Left lung (tissue), 10 donors: ENCODE results near the gene VPS33B. TPM values are rescaled to one million over a fixed set of nuclear protein-coding genes. Genes with fewer than 3 reads are reported as not detected.

Experiments used
- ATAC-seq: fragments of 200-7000 bp; cut with Tn5 transposase; one replicate; pipeline ENCODE4 v1.9.1; 2020; ENCODE audit warnings: moderate library complexity
- DNase-seq, 4 donors: peaks; one replicate each; pipeline ENCODE4 v3.0.0-alpha.2; 2013 to 2020
- H3K27ac ChIP-seq, 2 donors: fragments of 200-600 bp; sonication (generic) in 1 of 2; one replicate each; pipeline versions ENCODE4 v1.5.0 to v1.8.0; 2020 to 2021
- H3K27me3 ChIP-seq, 2 donors: fragments of 200-600 bp; sonication (generic) in 1 of 2; one replicate each; pipeline versions ENCODE4 v1.5.0 to v1.8.0; 2020 to 2021
- H3K36me3 ChIP-seq, 2 donors: fragments of 200-600 bp; sonication (generic) in 1 of 2; one replicate each; pipeline versions ENCODE4 v1.5.0 to v1.8.0; 2020 to 2021
- H3K4me1 ChIP-seq, 2 donors: fragments of 200-600 bp; one replicate each; pipeline ENCODE4 v1.8.0; 2021
- H3K4me3 ChIP-seq, 2 donors: fragments of 200-600 bp; sonication (generic) in 1 of 2; one replicate each; pipeline versions ENCODE4 v1.5.0 to v1.8.0; 2020 to 2021; ENCODE audit warnings: mild to moderate bottlenecking in 1 of 2
- H3K9me3 ChIP-seq, 2 donors: fragments of 200-600 bp; sonication (generic) in 1 of 2; one replicate each; pipeline versions ENCODE4 v1.5.0 to v1.8.0; 2020 to 2021
- CTCF ChIP-seq, 2 donors: fragments of 200-600 bp; sonication (generic) in 1 of 2; IDR thresholded peaks; one replicate each; pipeline versions ENCODE4 v1.5.0 to v1.8.0; 2021; ENCODE audit warnings: antibody characterized with exemption in 2 of 2
- intact Hi-C, 2 donors: fragments of 100-400 bp; cut with DNase I; formaldehyde crosslinking; loops; one replicate each; pipeline versions ENCODE4 v1.11.2 to v1.14.2; 2022
- polyA plus RNA-seq, 6 donors: library from polyadenylated mRNA; unstranded; fragments of 120-200 nt; gene quantifications; one replicate each; pipeline ENCODE4 v1.2.1, GENCODE V29; 2013; ENCODE audit not compliant: insufficient read length in 6 of 6
- total RNA-seq, 2 donors: library from RNA; stranded (reverse); fragmentation: NEBNext Ultra II Directional; extraction: Animal tissue kit (Norgen Biotek cat#: 25700); gene quantifications; one replicate each; pipeline ENCODE4 v1.2.1, GENCODE V29; 2021
- donor health status: DM: no; HTN: yes; CAD: no.
- donor health status: DM: no; HTN: no; CAD: no.

The VPS33B gene
- total and polyA plus RNA-seq, 8 donors, result 11.8 to 19.5 (median 18.0) TPM

- DNase-seq (no peak), ATAC-seq (no peak)
- Histone ChIP-seq H3K36me3 (no peaks in the 10 kb centered on the region), H3K4me3 (no peak overlapping the region), H3K9me3 (peaks cover 0 to 5% of the 10 kb centered on the region in 2 donors), H3K27ac (no peak overlapping the region), H3K4me1 (no peaks in the 10 kb centered on the region), H3K27me3 (peaks cover 9 to 18% of the 10 kb centered on the region in 2 donors)
- intact Hi-C loops, result no loop called here
- TF ChIP-seq CTCF (IDR thresholded peaks at IDR 0.05), result no peak
Measured at GRCh38 chr15:91068436-91068835, 46.0 kb upstream of the VPS33B start.

GRCh38 chr15:91067036-91067435 is 44.6 kb upstream of the VPS33B start:
- ATAC-seq (no peak), DNase-seq (no peak)

DNA sequence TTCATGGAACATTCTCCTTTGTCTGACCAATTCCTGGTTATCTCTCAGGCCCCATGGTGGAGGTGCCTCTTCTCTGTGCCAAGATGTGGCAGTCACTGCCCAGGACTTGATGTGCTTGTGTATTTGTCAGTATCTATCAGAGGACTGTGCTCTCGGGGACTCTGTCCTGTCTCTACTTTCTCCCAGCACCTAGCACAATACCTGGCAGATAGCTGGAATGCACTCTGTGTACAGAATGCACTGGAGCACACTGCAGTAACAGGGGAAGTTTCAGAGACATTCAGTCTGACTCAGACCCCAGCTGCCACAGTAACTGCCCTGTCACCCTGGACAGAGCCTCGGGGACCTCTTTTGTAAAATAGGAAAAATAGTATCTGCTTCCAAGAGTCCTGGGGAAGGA is 43.1 kb upstream of the VPS33B start:
- Histone ChIP-seq H3K27ac (no peak overlapping the region), H3K4me1 (no peaks in the 10 kb centered on the region), H3K27me3 (peaks cover 0 to 11% of the 10 kb centered on the region in 2 donors), H3K36me3 (no peaks in the 10 kb centered on the region), H3K9me3 (peaks cover 0 to 5% of the 10 kb centered on the region in 2 donors), H3K4me3 (no peak overlapping the region)
- ATAC-seq (no peak), DNase-seq (no peak)
- intact Hi-C loops, result no loop called here
- TF ChIP-seq CTCF (IDR thresholded peaks at IDR 0.05), result no peak

More at GRCh38 chr15:91067036-91067435, 44.6 kb upstream of the VPS33B start:
- Histone ChIP-seq H3K9me3 (peaks cover 0 to 5% of the 10 kb centered on the region in 2 donors), H3K27me3 (peaks cover 5 to 18% of the 10 kb centered on the region in 2 donors), H3K36me3 (no peaks in the 10 kb centered on the region), H3K4me3 (no peak overlapping the region), H3K4me1 (no peaks in the 10 kb centered on the region), H3K27ac (no peak overlapping the region)
- intact Hi-C loops, result no loop called here
- TF ChIP-seq CTCF (IDR thresholded peaks at IDR 0.05), result no peak

DNA sequence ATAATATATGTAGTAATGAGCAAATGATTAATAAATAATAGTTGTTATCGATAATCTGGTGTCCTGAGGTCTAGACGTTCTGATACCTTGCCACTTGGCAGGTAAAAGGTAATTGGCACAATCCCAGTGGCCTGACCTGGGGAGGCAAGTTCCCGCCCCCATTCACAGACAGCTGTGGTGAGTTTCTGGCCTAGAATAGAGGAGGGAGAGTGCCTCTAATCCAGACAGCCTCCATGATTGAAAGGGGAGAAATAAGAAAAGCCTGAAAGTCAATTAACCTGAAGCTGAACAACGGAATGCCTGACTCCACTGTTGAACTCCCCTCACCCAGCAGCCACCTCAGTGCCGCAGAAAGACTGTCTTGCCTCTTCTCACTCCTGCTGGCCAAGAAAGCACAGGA is 39.6 kb upstream of the VPS33B start:
- no peak for DNase-seq
- Histone ChIP-seq H3K9me3 (peaks cover 0 to 5% of the 10 kb centered on the region in 2 donors), H3K27me3 (peaks cover 8 to 21% of the 10 kb centered on the region in 2 donors), H3K4me1 (no peaks in the 10 kb centered on the region), H3K27ac (no peak overlapping the region), H3K36me3 (no peaks in the 10 kb centered on the region), H3K4me3 (no peak overlapping the region)
- no peak for ATAC-seq
- intact Hi-C loops, result no loop called here
- no peak for TF ChIP-seq CTCF (IDR thresholded peaks at IDR 0.05)

DNA sequence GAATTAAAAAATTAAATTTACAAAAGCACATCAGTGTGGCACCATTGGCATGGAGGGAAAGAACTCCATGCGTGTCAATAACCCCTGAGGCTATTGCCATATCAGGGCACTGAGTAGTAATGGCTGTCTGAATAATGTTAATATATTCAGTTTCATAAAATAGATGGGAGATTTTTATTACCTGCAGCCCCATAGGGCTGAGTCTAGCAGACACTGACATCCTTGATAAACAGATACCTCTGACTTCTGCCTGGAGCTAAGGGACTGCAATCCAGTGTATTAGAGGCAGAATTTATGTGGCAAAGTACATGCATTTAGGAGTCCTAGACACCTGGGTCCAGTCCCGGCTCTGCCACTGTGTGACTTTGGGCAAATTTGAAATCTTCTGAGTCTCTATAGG is 38.8 kb upstream of the VPS33B start:
- Histone ChIP-seq H3K36me3 (no peaks in the 10 kb centered on the region), H3K4me3 (no peak overlapping the region), H3K9me3 (peaks cover 0 to 5% of the 10 kb centered on the region in 2 donors), H3K27me3 (peaks cover 12 to 29% of the 10 kb centered on the region in 2 donors), H3K4me1 (no peaks in the 10 kb centered on the region), H3K27ac (no peak overlapping the region)
- intact Hi-C loops, result no loop called here
- ATAC-seq (no peak), DNase-seq (no peak)
- no peak for TF ChIP-seq CTCF (IDR thresholded peaks at IDR 0.05)
